ENCODE data around the gene FANK1. TPM values are rescaled to one million over a fixed set of nuclear protein-coding genes. Genes with fewer than 3 reads are reported as not detected.
A peak's percentile ranks its signal among the peaks of the same experiment; 100 is the strongest.

The FANK1 gene
- total and polyA plus RNA-seq, 2 donors from 2014 or later: 8.6 to 13.4 TPM

DNA sequence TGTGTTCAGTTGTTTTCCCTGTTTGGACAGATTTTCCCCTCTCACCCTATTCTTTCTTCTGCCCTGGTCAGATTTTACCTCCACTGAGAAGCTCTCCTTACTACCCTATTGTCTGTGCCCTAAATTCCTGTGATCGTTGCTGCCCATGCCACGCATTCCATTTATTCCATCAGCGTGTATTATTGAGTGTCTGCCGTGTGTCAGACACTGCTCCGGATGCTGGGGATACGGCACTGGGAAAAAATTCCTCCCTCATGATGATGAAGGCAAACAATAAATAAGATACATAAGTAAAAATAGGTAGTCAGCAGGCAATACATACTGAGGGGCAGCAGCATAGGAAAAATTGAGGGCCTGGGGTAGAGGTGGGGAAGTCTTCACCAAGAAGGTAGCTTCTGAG, 86.8 kb downstream of the FANK1 start:
- no peak for DNase-seq
- no peak overlapping the region for H3K27ac ChIP-seq (ENCODE audit: low read depth in 2 of 2, low read length in 2 of 2)
- H3K4me3 ChIP-seq (ENCODE audit: low read length in 3 of 3): no peak overlapping the region
- no peak for FAIRE-seq
- no peaks in the 10 kb centered on the region for H3K4me1 ChIP-seq (ENCODE audit: control insufficient read depth in 2 of 3, insufficient read depth in 2 of 3, low read depth in 1 of 3, low read length in 3 of 3)
- TF ChIP-seq, protein P1, sequence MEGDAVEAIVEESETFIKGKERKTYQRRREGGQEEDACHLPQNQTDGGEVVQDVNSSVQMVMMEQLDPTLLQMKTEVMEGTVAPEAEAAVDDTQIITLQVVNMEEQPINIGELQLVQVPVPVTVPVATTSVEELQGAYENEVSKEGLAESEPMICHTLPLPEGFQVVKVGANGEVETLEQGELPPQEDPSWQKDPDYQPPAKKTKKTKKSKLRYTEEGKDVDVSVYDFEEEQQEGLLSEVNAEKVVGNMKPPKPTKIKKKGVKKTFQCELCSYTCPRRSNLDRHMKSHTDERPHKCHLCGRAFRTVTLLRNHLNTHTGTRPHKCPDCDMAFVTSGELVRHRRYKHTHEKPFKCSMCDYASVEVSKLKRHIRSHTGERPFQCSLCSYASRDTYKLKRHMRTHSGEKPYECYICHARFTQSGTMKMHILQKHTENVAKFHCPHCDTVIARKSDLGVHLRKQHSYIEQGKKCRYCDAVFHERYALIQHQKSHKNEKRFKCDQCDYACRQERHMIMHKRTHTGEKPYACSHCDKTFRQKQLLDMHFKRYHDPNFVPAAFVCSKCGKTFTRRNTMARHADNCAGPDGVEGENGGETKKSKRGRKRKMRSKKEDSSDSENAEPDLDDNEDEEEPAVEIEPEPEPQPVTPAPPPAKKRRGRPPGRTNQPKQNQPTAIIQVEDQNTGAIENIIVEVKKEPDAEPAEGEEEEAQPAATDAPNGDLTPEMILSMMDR (IDR thresholded peaks at IDR 0.05; ENCODE audit: borderline replicate concordance, extremely low read depth, insufficient read depth): no peak
- H3K36me3 ChIP-seq (ENCODE audit: control insufficient read depth in 2 of 3, insufficient read depth in 3 of 3, low read length in 3 of 3): no peaks in the 10 kb centered on the region
- intact Hi-C loops (cut with DNase I): loop anchor here (10.0 kb wide), 2 partner anchors 402 to 522 kb away; partner anchors contain the start of gene ADAM12
- no peak overlapping the region for H3K9ac ChIP-seq (ENCODE audit: low read length in 3 of 3)
- H3K27me3 ChIP-seq (ENCODE audit: control insufficient read depth, insufficient read depth, low read length): no peaks in the 10 kb centered on the region
- H3K9me3 ChIP-seq (ENCODE audit: control insufficient read depth in 2 of 3, insufficient read depth in 1 of 3, low read length in 3 of 3): no peaks in the 10 kb centered on the region

DNA sequence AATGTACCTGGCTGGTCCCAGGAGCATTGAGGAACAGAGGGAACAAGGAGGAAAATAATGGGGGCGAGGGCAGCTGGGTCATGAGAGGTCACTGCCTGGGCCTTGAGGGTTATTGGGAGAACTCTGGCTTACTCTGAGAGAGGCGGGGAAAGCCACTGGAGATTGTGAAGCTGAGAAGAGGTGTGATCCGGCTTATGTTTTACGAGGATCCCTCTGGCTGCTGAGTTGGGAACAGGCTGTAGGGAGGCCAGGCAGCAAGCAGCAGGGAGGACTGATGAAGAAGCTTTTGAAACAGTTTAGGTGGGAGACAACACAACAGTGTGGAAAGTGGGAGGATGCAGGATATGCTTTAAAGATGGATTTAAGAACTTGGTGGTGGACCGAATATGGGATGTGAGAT, 87.3 kb downstream of the FANK1 start:
- DNase-seq (no peak), FAIRE-seq (no peak)
- no peaks in the 10 kb centered on the region for H3K27me3 ChIP-seq (ENCODE audit: control insufficient read depth, insufficient read depth, low read length)
- no peak overlapping the region for H3K27ac ChIP-seq (ENCODE audit: low read depth in 2 of 2, low read length in 2 of 2)
- intact Hi-C loops (cut with DNase I): loop anchor here (10.0 kb wide), 2 partner anchors 401 to 521 kb away; partner anchors contain the start of gene ADAM12
- H3K4me3 ChIP-seq (ENCODE audit: low read length in 3 of 3): no peak overlapping the region
- H3K36me3 ChIP-seq (ENCODE audit: control insufficient read depth in 2 of 3, insufficient read depth in 3 of 3, low read length in 3 of 3): no peaks in the 10 kb centered on the region
- no peak overlapping the region for H3K9ac ChIP-seq (ENCODE audit: low read length in 3 of 3)
- no peaks in the 10 kb centered on the region for H3K9me3 ChIP-seq (ENCODE audit: control insufficient read depth in 2 of 3, insufficient read depth in 1 of 3, low read length in 3 of 3)
- TF ChIP-seq, protein P1 (IDR thresholded peaks at IDR 0.05; ENCODE audit: borderline replicate concordance, extremely low read depth, insufficient read depth): no peak
- H3K4me1 ChIP-seq (ENCODE audit: control insufficient read depth in 2 of 3, insufficient read depth in 2 of 3, low read depth in 1 of 3, low read length in 3 of 3): no peaks in the 10 kb centered on the region

DNA sequence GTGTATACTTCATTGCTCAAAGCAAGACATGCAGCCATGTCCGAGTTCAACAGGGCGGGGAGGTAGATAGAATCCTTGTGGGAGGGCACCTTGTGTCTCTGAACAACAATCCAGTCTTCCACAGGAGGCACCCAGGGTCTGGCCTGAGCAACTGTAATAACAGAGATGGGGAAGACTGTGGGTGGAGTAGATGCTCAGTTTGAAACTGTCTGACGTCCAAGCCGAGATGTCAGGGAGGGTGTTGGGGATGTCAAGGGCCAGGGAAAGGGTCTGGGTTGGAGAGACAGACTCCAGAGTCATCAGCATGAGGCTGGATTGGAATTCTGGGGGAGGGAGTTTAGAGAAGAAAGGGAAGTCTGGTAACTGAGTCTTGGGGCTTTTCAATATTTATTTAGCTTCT, 88.0 kb downstream of the FANK1 start:
- H3K36me3 ChIP-seq (ENCODE audit: control insufficient read depth in 2 of 3, insufficient read depth in 3 of 3, low read length in 3 of 3): no peaks in the 10 kb centered on the region
- H3K27ac ChIP-seq (ENCODE audit: low read depth in 2 of 2, low read length in 2 of 2): no peak overlapping the region
- no peaks in the 10 kb centered on the region for H3K9me3 ChIP-seq (ENCODE audit: control insufficient read depth in 2 of 3, insufficient read depth in 1 of 3, low read length in 3 of 3)
- intact Hi-C loops (cut with DNase I): loop anchor here (10.0 kb wide), 2 partner anchors 400 to 520 kb away; partner anchors contain the start of gene ADAM12
- FAIRE-seq: no peak
- no peaks in the 10 kb centered on the region for H3K27me3 ChIP-seq (ENCODE audit: control insufficient read depth, insufficient read depth, low read length)
- peak in 1 of 5 donors; percentile 8 for DNase-seq
- no peak overlapping the region for H3K4me3 ChIP-seq (ENCODE audit: low read length in 3 of 3)
- no peaks in the 10 kb centered on the region for H3K4me1 ChIP-seq (ENCODE audit: control insufficient read depth in 2 of 3, insufficient read depth in 2 of 3, low read depth in 1 of 3, low read length in 3 of 3)
- TF ChIP-seq, protein P1 (IDR thresholded peaks at IDR 0.05; ENCODE audit: borderline replicate concordance, extremely low read depth, insufficient read depth): no peak
- H3K9ac ChIP-seq (ENCODE audit: low read length in 3 of 3): no peak overlapping the region

All from kidney (tissue), 14 donors.